ENCODE measurements around the gene C17orf107. TPM values are rescaled to one million over a fixed set of nuclear protein-coding genes. Genes with fewer than 3 reads are reported as not detected.

C17orf107 gene
- total RNA-seq, 1 experiment from 2014 or later, result 1.7 TPM

DNA sequence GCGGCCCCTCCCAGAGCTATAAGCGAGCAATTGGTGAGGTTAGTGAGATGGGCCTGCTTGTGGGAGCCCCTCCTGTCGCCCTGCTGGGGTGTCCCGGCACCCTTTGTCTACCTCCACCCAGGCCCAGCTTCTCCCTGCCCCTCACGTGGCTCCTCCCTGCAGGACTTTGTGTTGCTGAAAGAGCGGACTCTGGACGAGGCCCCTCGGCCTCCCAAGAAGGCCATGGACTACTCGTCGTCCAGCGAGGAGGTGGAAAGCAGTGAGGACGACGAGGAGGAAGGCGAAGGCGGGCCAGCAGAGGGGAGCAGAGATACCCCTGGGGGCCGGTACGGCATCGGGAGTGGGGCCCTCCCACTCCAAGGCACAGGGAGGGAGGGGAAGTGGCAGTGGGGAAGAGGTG lies 6.1 kb upstream of the C17orf107 start:
- no peak overlapping the region for H3K4me3 ChIP-seq (replicated peaks in 1 of 2; ENCODE audit: low read depth in 1 of 2, low read length in 2 of 2)
- ChIA-PET RAD21 (ENCODE audit: low non-redundant PET in 1 of 2, low total read pairs in 2 of 2, uncharacterized antibody in 2 of 2, unreplicated experiment in 2 of 2) (no interaction called here), CTCF (no interaction called here), POLR2A (no interaction called here)
- TF ChIP-seq POLR2A (IDR thresholded peaks at IDR 0.05; ENCODE audit: borderline replicate concordance, extremely low read depth, insufficient read depth, insufficient read length) (no peak), ZFX (IDR thresholded peaks at IDR 0.05) (no peak), SIN3A (IDR thresholded peaks at IDR 0.05; ENCODE audit: low read depth) (no peak), ZNF274 (IDR thresholded peaks at IDR 0.05; ENCODE audit: low read depth, low read length) (no peak), EZH2 (IDR thresholded peaks at IDR 0.05) (no peak), EGR1 (IDR thresholded peaks at IDR 0.05; ENCODE audit: low read depth) (no peak), SP1 (IDR thresholded peaks at IDR 0.05; ENCODE audit: low read depth) (no peak)
- no peak overlapping the region for H2AFZ ChIP-seq (ENCODE audit: low read depth, low read length, poor library complexity, severe bottlenecking)
- no peaks in the 10 kb centered on the region for H3K79me2 ChIP-seq (ENCODE audit: insufficient read depth, low read length)
- H3K27ac ChIP-seq (ENCODE audit: low read depth, low read length), result no peak overlapping the region
- no peaks in the 10 kb centered on the region for H3K27me3 ChIP-seq (ENCODE audit: insufficient read depth, low read length)
- H3K36me3 ChIP-seq (ENCODE audit: control insufficient read depth in 1 of 2, insufficient read depth in 2 of 2, low read length in 2 of 2), result peaks cover 23 to 36% of the 10 kb centered on the region in 2 experiments
- no peak overlapping the region for H3K4me2 ChIP-seq (ENCODE audit: low read length)
- H3K9ac ChIP-seq (ENCODE audit: low read length), result no peak overlapping the region
- ATAC-seq (no peak), DNase-seq (ENCODE audit: low read depth, low spot score) (no peak)
- no peaks in the 10 kb centered on the region for H3K4me1 ChIP-seq (ENCODE audit: control insufficient read depth in 1 of 2, insufficient read depth in 2 of 2, low read length in 2 of 2)
- no TSS peak for BruUV-seq (replicated peaks)
- H4K20me1 ChIP-seq (ENCODE audit: insufficient read depth), result no peaks in the 10 kb centered on the region
- no peaks in the 10 kb centered on the region for H3K9me3 ChIP-seq (ENCODE audit: control insufficient read depth in 1 of 2, insufficient read depth in 1 of 2, low read depth in 1 of 2, low read length in 2 of 2)
- intact Hi-C loops (cut with micrococcal nuclease), result no loop called here
- no peaks in the 10 kb centered on the region for H3K9me2 ChIP-seq (ENCODE audit: insufficient read depth)

DNA sequence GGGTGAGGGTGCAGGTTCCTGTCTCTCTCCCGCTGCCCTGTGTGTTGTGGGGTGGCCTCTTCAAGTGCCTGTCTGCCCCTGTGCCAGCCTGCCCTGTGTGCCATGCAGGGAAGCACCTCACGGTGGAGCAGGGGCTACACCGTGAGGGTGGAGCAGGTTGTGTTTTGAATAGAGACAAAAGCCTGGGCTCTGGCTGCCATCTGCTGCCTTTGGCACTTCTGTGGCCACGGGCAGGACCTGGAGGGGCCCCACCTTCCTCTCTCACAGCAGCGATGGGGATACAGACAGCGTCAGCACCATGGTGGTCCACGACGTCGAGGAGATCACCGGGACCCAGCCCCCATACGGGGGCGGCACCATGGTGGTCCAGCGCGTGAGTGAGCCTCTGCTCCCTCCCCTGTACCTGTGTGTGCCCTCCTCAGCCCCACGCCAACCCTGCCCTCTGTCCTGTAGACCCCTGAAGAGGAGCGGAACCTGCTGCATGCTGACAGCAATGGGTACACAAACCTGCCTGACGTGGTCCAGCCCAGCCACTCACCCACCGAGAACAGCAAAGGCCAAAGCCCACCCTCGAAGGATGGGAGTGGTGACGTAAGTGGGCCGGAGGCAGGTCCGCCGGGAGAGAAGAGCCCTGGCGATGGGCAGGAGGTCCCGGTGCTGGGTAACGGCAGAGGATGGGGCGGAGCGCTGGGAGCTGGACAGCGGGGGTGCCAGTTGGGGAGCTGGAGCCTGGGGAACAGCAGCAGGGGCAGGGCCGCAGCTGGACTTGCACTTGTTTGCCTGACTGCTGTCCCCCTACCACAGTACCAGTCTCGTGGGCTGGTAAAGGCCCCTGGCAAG lies 5.4 kb upstream of the C17orf107 start:
- TF ChIP-seq, protein P1, sequence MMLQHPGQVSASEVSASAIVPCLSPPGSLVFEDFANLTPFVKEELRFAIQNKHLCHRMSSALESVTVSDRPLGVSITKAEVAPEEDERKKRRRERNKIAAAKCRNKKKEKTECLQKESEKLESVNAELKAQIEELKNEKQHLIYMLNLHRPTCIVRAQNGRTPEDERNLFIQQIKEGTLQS (IDR thresholded peaks at IDR 0.05), result no peak
- TF ChIP-seq, protein P2, sequence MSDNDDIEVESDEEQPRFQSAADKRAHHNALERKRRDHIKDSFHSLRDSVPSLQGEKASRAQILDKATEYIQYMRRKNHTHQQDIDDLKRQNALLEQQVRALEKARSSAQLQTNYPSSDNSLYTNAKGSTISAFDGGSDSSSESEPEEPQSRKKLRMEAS (IDR thresholded peaks at IDR 0.05), result no peak
- POLR2A ChIA-PET, result no interaction called here
- Histone ChIP-seq H3K79me2 (ENCODE audit: insufficient read depth, low read length) (no peaks in the 10 kb centered on the region), H3K4me2 (ENCODE audit: low read length) (no peak overlapping the region), H3K36me3 (ENCODE audit: control insufficient read depth in 1 of 2, insufficient read depth in 2 of 2, low read length in 2 of 2) (peaks cover 23 to 36% of the 10 kb centered on the region in 2 experiments), H3K27me3 (ENCODE audit: insufficient read depth, low read length) (no peaks in the 10 kb centered on the region), H3K9me2 (ENCODE audit: insufficient read depth) (no peaks in the 10 kb centered on the region), H4K20me1 (ENCODE audit: insufficient read depth) (no peaks in the 10 kb centered on the region), H3K4me1 (ENCODE audit: control insufficient read depth in 1 of 2, insufficient read depth in 2 of 2, low read length in 2 of 2) (no peaks in the 10 kb centered on the region), H3K9me3 (ENCODE audit: control insufficient read depth in 1 of 2, insufficient read depth in 1 of 2, low read depth in 1 of 2, low read length in 2 of 2) (no peaks in the 10 kb centered on the region), H3K4me3 (replicated peaks in 1 of 2; ENCODE audit: low read depth in 1 of 2, low read length in 2 of 2) (no peak overlapping the region), H3K9ac (ENCODE audit: low read length) (no peak overlapping the region), H2AFZ (ENCODE audit: low read depth, low read length, poor library complexity, severe bottlenecking) (no peak overlapping the region), H3K27ac (ENCODE audit: low read depth, low read length) (no peak overlapping the region)
- CTCF ChIA-PET, result no interaction called here
- BruUV-seq (replicated peaks), result no TSS peak
- intact Hi-C loops (cut with micrococcal nuclease), result no loop called here
- RAD21 ChIA-PET (ENCODE audit: low non-redundant PET in 1 of 2, low total read pairs in 2 of 2, uncharacterized antibody in 2 of 2, unreplicated experiment in 2 of 2), result no interaction called here
- DNase-seq (ENCODE audit: low read depth, low spot score) (no peak), ATAC-seq (no peak)
